Upper lobe of left lung (tissue), 4 donors: ENCODE results near the gene EGFLAM.

Source experiments
- POLR2A ChIP-seq, 4 donors: fragments of 450-650 bp; IDR thresholded peaks; one replicate each; pipeline ENCODE4 v1.5.1; 2016 to 2017; ENCODE audit warnings: antibody characterized with exemption in 4 of 4, mild to moderate bottlenecking in 2 of 4
- POLR2AphosphoS5 ChIP-seq, 2 donors: sonication (generic); formaldehyde crosslinking; IDR thresholded peaks; one replicate each; pipeline ENCODE4 v1.5.1; 2017; ENCODE audit warnings: antibody characterized with exemption in 2 of 2

GRCh38 chr5:38208782-38209378 is 49.5 kb upstream of the EGFLAM start:
- TF ChIP-seq POLR2AphosphoS5 (IDR thresholded peaks at IDR 0.05) = no peak
- TF ChIP-seq POLR2A (IDR thresholded peaks at IDR 0.05) = no peak
